Measurements from ENCODE around the gene IGIP.

DNA sequence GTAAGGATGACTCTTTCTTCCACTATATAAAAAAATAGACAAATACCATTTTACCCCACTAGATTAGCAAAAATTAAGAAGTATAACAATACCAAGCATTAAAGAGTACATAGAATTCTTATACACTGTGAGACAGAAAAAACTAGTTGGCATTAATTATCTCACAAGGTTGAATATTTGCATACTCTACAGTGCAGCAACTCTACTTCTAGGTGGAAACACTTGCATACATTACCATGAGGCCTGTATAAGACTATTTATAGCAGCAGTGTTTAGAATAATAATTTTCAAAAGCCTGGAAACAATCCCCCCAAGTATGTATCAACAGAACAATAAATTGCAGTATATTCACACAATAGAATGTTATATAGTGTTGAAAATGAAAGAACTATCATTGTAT, 30.8 kb upstream of the IGIP start:
- TF ChIP-seq CTCF (IDR thresholded peaks at IDR 0.05; ENCODE audit: insufficient read depth, low read depth, low read length), result no peak
- no peak for TF ChIP-seq EZH2 (IDR thresholded peaks at IDR 0.05; ENCODE audit: insufficient read depth, low read length)

All from astrocyte (in vitro differentiated cells and primary cell).